ENCODE results near the gene SCNN1B. TPM values are rescaled to one million over a fixed set of nuclear protein-coding genes. Genes with fewer than 3 reads are reported as not detected.

The SCNN1B gene
- total and polyA plus RNA-seq, 2 of the 13 experiments (the other 11 are each of a cell fraction or from before 2014, with no cell fraction given), result not detected

DNA sequence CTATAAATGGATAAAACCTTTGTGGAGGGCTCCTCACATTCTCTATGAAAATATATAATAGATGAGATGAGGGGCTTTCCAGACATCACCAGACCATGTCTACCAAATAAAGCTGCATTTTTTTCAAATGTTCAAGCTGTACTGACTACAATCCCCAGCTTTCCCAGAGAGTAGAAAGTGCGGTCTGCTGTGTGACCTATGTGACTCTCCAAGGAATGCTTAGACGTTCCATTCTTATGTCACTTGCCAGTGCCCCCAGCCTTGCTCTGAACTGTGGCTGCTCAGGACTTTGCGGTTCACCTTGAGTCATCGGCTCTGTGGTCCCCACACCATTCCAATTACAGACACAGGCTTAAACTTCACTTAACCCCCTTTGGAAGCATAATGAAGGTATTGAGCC, 47.8 kb upstream of the SCNN1B start:
- no peaks in the 10 kb centered on the region for H3K79me2 ChIP-seq (ENCODE audit: insufficient read depth, low read length)
- intact Hi-C loops (cut with micrococcal nuclease; ENCODE audit: unreplicated experiment) (no loop called here), in situ Hi-C loops (cut with HindIII; ENCODE audit: extremely low pct_ligation_motif_present, low pct_unique_long_range_greater_than_20kb) (no loop called here)
- ChIA-PET POLR2A (no interaction called here), CTCF (ENCODE audit: low intra/inter-chr PET ratio, low total read pairs) (no interaction called here)
- H3K27me3 ChIP-seq (ENCODE audit: control insufficient read depth in 1 of 2, insufficient read depth in 2 of 2, low read length in 2 of 2), result peaks cover 2 to 14% of the 10 kb centered on the region in 2 experiments; a peak in 4 of 5 replicates
- no peak overlapping the region for H3K27ac ChIP-seq (ENCODE audit: extremely low read length, insufficient read depth, low read length)
- no peak for DNase-seq (ENCODE audit: low spot score)
- BruUV-seq (replicated peaks), result no TSS peak
- no peaks in the 10 kb centered on the region for H4K20me1 ChIP-seq (ENCODE audit: insufficient read depth, low read length)
- WGBS (ENCODE audit: low lambda C conversion rate), result 28% methylated on average over 4 of the region's 4 CpGs
- H3K9me3 ChIP-seq (ENCODE audit: low read length), result no peaks in the 10 kb centered on the region
- TF ChIP-seq NR3C1 (CRISPR knock-in tag; IDR thresholded peaks at IDR 0.05) (no peak), MAZ (IDR thresholded peaks at IDR 0.05; ENCODE audit: borderline replicate concordance, low read depth, low read length) (no peak), MAZ (CRISPR knock-in tag; IDR thresholded peaks at IDR 0.05; ENCODE audit: low read depth) (no peak), ZNF20 (CRISPR knock-in tag; IDR thresholded peaks at IDR 0.05) (no peak), HNF4G (IDR thresholded peaks at IDR 0.05; ENCODE audit: borderline replicate concordance, low read depth, low read length) (no peak), HNF4G (CRISPR knock-in tag; IDR thresholded peaks at IDR 0.05; ENCODE audit: borderline replicate concordance, low read depth) (no peak), SP140L (CRISPR knock-in tag; IDR thresholded peaks at IDR 0.05; ENCODE audit: borderline replicate concordance) (no peak), ZNF3 (CRISPR knock-in tag; IDR thresholded peaks at IDR 0.05) (no peak), TAF1 (CRISPR knock-in tag; IDR thresholded peaks at IDR 0.05) (no peak), ERF (CRISPR knock-in tag; IDR thresholded peaks at IDR 0.05) (no peak), GFI1 (CRISPR knock-in tag; IDR thresholded peaks at IDR 0.05; ENCODE audit: borderline replicate concordance) (no peak), PLRG1 (conservative IDR thresholded peaks at IDR 0.05) (no peak)
- no peak overlapping the region for H3K9ac ChIP-seq (ENCODE audit: insufficient read depth, low read depth, low read length)
- no peaks in the 10 kb centered on the region for H3K4me1 ChIP-seq (ENCODE audit: insufficient read depth, low read length)
- peak; percentile 60 for ATAC-seq
- H3K4me3 ChIP-seq (replicated peaks in 1 of 3; ENCODE audit: insufficient read depth in 1 of 3, low read depth in 2 of 3, low read length in 3 of 3), result no peak overlapping the region
- H3K4me2 ChIP-seq (ENCODE audit: low read depth, low read length), result no peak overlapping the region
- H3K36me3 ChIP-seq (replicated peaks in 1 of 2; ENCODE audit: control insufficient read depth in 1 of 2, insufficient read depth in 2 of 2, low read length in 2 of 2), result no peaks in the 10 kb centered on the region
- FAIRE-seq, result peak; percentile 42
- H2AFZ ChIP-seq (ENCODE audit: low read length), result no peak overlapping the region

DNA sequence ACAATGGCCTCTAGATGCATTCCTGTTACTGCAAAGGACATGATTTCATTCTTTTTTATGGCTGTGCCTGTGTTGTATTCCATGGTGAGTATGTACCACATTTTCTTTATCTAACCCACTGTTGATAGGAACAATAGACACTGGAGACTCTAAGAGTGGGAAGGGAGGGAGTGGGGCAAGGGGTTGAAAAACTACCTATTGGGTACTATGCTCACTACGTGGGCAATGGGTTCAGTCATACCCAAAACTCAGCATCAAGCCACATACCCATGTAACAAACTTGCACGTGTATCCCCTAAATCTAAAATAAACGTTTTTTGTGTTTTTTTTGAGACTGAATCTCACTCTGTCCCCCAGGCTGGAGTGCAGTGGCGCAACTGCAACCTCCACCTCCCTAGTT, 47.1 kb upstream of the SCNN1B start:
- no peaks in the 10 kb centered on the region for H3K36me3 ChIP-seq (replicated peaks in 1 of 2; ENCODE audit: control insufficient read depth in 1 of 2, insufficient read depth in 2 of 2, low read length in 2 of 2)
- no peak overlapping the region for H3K4me3 ChIP-seq (replicated peaks in 1 of 3; ENCODE audit: insufficient read depth in 1 of 3, low read depth in 2 of 3, low read length in 3 of 3)
- no peak for ATAC-seq
- POLR2A ChIA-PET, result no interaction called here
- H3K27ac ChIP-seq (ENCODE audit: extremely low read length, insufficient read depth, low read length), result no peak overlapping the region
- H3K4me1 ChIP-seq (ENCODE audit: insufficient read depth, low read length), result no peaks in the 10 kb centered on the region
- TF ChIP-seq KDM1A (CRISPR knock-in tag; IDR thresholded peaks at IDR 0.05), result no peak
- TF ChIP-seq KDM5B (CRISPR knock-in tag; IDR thresholded peaks at IDR 0.05; ENCODE audit: borderline replicate concordance), result no peak
- no peaks in the 10 kb centered on the region for H3K9me3 ChIP-seq (ENCODE audit: low read length)
- no peak overlapping the region for H3K4me2 ChIP-seq (ENCODE audit: low read depth, low read length)
- CTCF ChIA-PET (ENCODE audit: low intra/inter-chr PET ratio, low total read pairs), result no interaction called here
- BruUV-seq (replicated peaks), result no TSS peak
- no peak overlapping the region for H2AFZ ChIP-seq (ENCODE audit: low read length)
- H3K79me2 ChIP-seq (ENCODE audit: insufficient read depth, low read length), result no peaks in the 10 kb centered on the region
- in situ Hi-C loops (cut with HindIII; ENCODE audit: extremely low pct_ligation_motif_present, low pct_unique_long_range_greater_than_20kb), result no loop called here
- no peak for FAIRE-seq
- peaks cover 2 to 12% of the 10 kb centered on the region in 2 experiments; a peak in 4 of 5 replicates for H3K27me3 ChIP-seq (ENCODE audit: control insufficient read depth in 1 of 2, insufficient read depth in 2 of 2, low read length in 2 of 2)
- 9% methylated on average over 4 of the region's 4 CpGs for WGBS (ENCODE audit: low lambda C conversion rate)
- no peak overlapping the region for H3K9ac ChIP-seq (ENCODE audit: insufficient read depth, low read depth, low read length)
- DNase-seq (ENCODE audit: low spot score), result no peak
- no peaks in the 10 kb centered on the region for H4K20me1 ChIP-seq (ENCODE audit: insufficient read depth, low read length)
- intact Hi-C loops (cut with micrococcal nuclease; ENCODE audit: unreplicated experiment), result no loop called here

Measured in HepG2 (cell line).